Activated naive CD4-positive, alpha-beta T cell treated with anti-CD3 and anti-CD28 coated beads, Interleukin-2, amount 50 U/mL, for 24 hours (primary cell): ENCODE measurements around the gene NF1.
"Not testable (repeated sequence)": the region's sequence is repeated elsewhere in the genome, so short reads cannot be mapped to it uniquely, and the experiment has no call there.

Experiments used
- H3K27ac Mint-ChIP-seq: one replicate; pipeline ENCODE4 v1.8.0; 2021; ENCODE audit warnings: mild to moderate bottlenecking, mixed read lengths
- H3K27me3 Mint-ChIP-seq: one replicate; pipeline ENCODE4 v1.8.0; 2021; ENCODE audit warnings: mixed read lengths
- H3K36me3 Mint-ChIP-seq: one replicate; pipeline ENCODE4 v1.8.0; 2021; ENCODE audit warnings: mixed read lengths
- H3K4me1 Mint-ChIP-seq: one replicate; pipeline ENCODE4 v1.8.0; 2021; ENCODE audit warnings: mixed read lengths
- H3K4me3 Mint-ChIP-seq: one replicate; pipeline ENCODE4 v1.8.0; 2021; ENCODE audit warnings: mild to moderate bottlenecking, mixed read lengths
- H3K9me3 Mint-ChIP-seq: one replicate; pipeline ENCODE4 v1.8.0; 2021; ENCODE audit warnings: mixed read lengths

NF1 gene

GRCh38 chr17:31105991-31106390 is 11.2 kb downstream of the NF1 start:
- H3K36me3 Mint-ChIP-seq, result no peaks in the 10 kb centered on the region
- no peak overlapping the region for H3K27ac Mint-ChIP-seq
- no peaks in the 10 kb centered on the region for H3K9me3 Mint-ChIP-seq
- no peaks in the 10 kb centered on the region for H3K27me3 Mint-ChIP-seq
- H3K4me1 Mint-ChIP-seq, result peaks cover 9% of the 10 kb centered on the region
- H3K4me3 Mint-ChIP-seq, result no peak overlapping the region

- no peak overlapping the region for H3K4me3 Mint-ChIP-seq
- no peak overlapping the region for H3K27ac Mint-ChIP-seq
- peaks cover 25% of the 10 kb centered on the region for H3K4me1 Mint-ChIP-seq
- no peaks in the 10 kb centered on the region for H3K9me3 Mint-ChIP-seq
- H3K27me3 Mint-ChIP-seq, result no peaks in the 10 kb centered on the region
- H3K36me3 Mint-ChIP-seq, result no peaks in the 10 kb centered on the region
Measured at GRCh38 chr17:31111183-31111582, 16.4 kb downstream of the NF1 start.

GRCh38 chr17:31112001-31112661 is 17.4 kb downstream of the NF1 start:
- Mint-ChIP-seq H3K4me1 (peaks cover 25% of the 10 kb centered on the region), H3K9me3 (no peaks in the 10 kb centered on the region), H3K4me3 (no peak overlapping the region), H3K27ac (no peak overlapping the region), H3K36me3 (no peaks in the 10 kb centered on the region), H3K27me3 (no peaks in the 10 kb centered on the region)

DNA sequence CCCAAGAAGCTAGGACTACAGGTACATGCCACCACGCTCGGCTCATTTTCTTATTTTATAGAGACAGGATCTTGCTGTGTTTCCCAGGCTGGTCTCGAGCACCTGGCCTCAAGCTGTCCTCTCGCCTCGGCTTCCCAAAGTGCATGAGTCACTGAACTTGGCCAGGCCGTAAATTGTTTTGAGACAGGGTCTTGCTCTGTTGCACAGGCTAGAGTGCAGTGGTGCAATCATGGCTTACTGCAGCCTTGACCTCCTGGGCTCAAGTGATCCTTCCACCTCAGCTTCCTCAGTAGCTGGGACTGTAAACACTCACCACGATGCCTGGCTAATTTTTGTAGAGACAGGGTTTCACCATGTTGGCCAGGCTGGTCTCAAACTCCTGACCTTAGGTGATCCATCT is 18.6 kb downstream of the NF1 start:
- H3K4me3 Mint-ChIP-seq, H3K9me3 Mint-ChIP-seq, H3K27me3 Mint-ChIP-seq, H3K27ac Mint-ChIP-seq, H3K36me3 Mint-ChIP-seq: not testable (repeated sequence)
- peaks cover 25% of the 10 kb centered on the region for H3K4me1 Mint-ChIP-seq

DNA sequence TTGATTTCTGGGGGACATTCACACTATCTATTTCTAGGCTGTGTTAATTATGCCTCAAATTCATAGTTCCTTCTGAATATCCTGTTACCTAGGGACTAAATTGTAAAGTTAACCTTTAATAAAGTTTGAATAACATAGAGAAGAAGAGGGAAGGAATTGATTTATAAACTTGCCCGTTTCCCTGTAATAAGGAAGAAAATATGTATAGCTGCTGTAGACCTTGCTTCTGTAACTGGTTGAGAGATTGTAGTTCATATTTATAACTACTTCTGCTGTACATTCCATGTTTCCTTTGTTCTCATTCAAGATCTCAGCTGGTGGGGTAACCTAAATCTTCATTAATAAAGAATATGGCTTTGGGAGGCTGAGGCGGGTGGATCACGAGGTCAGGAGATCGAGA is 19.2 kb downstream of the NF1 start:
- Mint-ChIP-seq H3K4me3 (no peak overlapping the region), H3K27ac (no peak overlapping the region), H3K4me1 (peaks cover 25% of the 10 kb centered on the region), H3K27me3 (no peaks in the 10 kb centered on the region), H3K36me3 (no peaks in the 10 kb centered on the region), H3K9me3 (no peaks in the 10 kb centered on the region)

DNA sequence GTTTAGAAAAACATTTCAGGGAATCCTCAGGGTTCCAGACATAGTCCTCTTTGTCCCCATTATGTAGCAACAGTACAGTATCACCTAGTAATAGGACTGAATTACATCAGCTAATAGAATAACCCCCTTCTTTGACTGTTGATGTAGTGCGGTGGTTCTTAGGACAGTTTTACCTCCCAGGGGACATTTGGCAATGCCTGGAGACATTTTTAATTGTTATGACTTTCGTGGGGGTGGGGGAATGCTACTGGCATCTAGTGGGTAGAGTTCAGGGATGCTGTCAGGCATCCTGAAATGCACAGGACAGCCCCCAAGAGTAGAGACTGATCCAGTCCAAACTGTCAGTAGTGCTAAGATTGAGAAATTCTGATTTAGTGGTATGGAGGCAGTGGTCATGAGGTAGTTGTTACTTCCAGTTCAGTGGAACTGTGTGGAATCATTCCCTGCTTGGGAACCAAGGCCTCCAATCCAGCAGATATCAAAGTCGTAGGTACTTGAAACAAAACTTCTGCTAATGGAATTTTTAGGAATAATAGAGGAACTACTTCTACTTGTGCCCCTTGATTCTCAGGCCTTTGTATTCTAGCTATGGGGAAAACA is 20.3 kb downstream of the NF1 start:
- H3K27me3 Mint-ChIP-seq, result no peaks in the 10 kb centered on the region
- peaks cover 19% of the 10 kb centered on the region for H3K4me1 Mint-ChIP-seq
- no peak overlapping the region for H3K27ac Mint-ChIP-seq
- H3K9me3 Mint-ChIP-seq, result no peaks in the 10 kb centered on the region
- H3K36me3 Mint-ChIP-seq, result no peaks in the 10 kb centered on the region
- no peak overlapping the region for H3K4me3 Mint-ChIP-seq

- no peaks in the 10 kb centered on the region for H3K9me3 Mint-ChIP-seq
- H3K36me3 Mint-ChIP-seq, result no peaks in the 10 kb centered on the region
- no peak overlapping the region for H3K4me3 Mint-ChIP-seq
- peaks cover 14% of the 10 kb centered on the region for H3K4me1 Mint-ChIP-seq
- no peak overlapping the region for H3K27ac Mint-ChIP-seq
- no peaks in the 10 kb centered on the region for H3K27me3 Mint-ChIP-seq
Measured at GRCh38 chr17:31116167-31116566, 21.4 kb downstream of the NF1 start.

GRCh38 chr17:31122746-31123145 is 28.0 kb downstream of the NF1 start:
- Mint-ChIP-seq H3K27me3 (no peaks in the 10 kb centered on the region), H3K9me3 (no peaks in the 10 kb centered on the region), H3K4me1 (no peaks in the 10 kb centered on the region), H3K36me3 (no peaks in the 10 kb centered on the region), H3K27ac (no peak overlapping the region), H3K4me3 (no peak overlapping the region)

GRCh38 chr17:31126318-31126717 is 31.5 kb downstream of the NF1 start:
- Mint-ChIP-seq H3K27me3 (no peaks in the 10 kb centered on the region), H3K4me1 (no peaks in the 10 kb centered on the region), H3K36me3 (peaks cover 4% of the 10 kb centered on the region), H3K9me3 (no peaks in the 10 kb centered on the region), H3K4me3 (no peak overlapping the region), H3K27ac (no peak overlapping the region)

DNA sequence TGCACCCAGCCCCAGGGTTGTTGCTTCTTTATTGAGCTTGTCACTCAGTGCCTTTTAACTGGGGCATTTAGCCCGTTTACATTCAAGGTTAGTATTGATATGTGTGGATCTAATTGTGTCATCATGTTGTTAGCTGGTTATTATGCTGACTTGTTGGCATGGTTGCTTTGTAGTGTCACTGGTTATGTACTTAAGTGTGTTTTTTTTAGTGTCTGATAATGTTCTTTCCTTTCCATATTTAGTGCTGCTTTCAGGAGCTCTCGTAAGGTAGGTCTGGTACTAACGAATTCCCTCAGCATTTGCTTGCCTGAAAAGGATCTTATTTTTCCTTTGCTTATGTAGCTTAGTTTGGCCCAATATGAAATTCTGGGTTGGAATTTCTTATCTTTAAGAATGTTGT is 33.5 kb downstream of the NF1 start:
- peaks cover 6% of the 10 kb centered on the region for H3K36me3 Mint-ChIP-seq
- no peaks in the 10 kb centered on the region for H3K9me3 Mint-ChIP-seq
- H3K4me3 Mint-ChIP-seq, result no peak overlapping the region
- H3K27ac Mint-ChIP-seq, result no peak overlapping the region
- no peaks in the 10 kb centered on the region for H3K4me1 Mint-ChIP-seq
- no peaks in the 10 kb centered on the region for H3K27me3 Mint-ChIP-seq

- Mint-ChIP-seq H3K4me3 (no peak overlapping the region), H3K27ac (no peak overlapping the region)
Measured at GRCh38 chr17:31130286-31131224, 35.8 kb downstream of the NF1 start.

GRCh38 chr17:31131299-31131698 is 36.5 kb downstream of the NF1 start:
- no peak overlapping the region for H3K4me3 Mint-ChIP-seq

More at GRCh38 chr17:31130286-31131224, 35.8 kb downstream of the NF1 start:
- no peaks in the 10 kb centered on the region for H3K27me3 Mint-ChIP-seq
- H3K4me1 Mint-ChIP-seq, result no peaks in the 10 kb centered on the region
- no peaks in the 10 kb centered on the region for H3K9me3 Mint-ChIP-seq
- H3K36me3 Mint-ChIP-seq, result peaks cover 6% of the 10 kb centered on the region

DNA sequence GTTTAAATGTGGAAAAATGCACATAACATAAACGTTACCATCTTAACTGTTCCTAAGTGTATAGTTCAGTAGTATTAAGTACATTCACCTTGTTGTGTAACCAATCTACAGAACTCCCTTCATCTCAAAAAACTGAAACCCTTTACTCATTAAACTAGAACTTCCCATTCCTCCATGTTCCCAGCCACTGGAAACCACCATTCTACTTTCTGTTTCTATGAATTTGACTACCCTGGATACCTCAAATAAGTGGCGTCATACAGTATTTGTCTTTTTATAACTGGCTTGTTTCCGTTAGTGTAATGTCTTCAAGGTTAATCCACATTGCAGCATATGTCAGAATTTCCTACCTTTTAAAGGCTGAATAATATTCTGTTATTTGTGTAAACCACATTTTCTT is 38.2 kb downstream of the NF1 start:
- H3K4me1 Mint-ChIP-seq, result no peaks in the 10 kb centered on the region
- no peaks in the 10 kb centered on the region for H3K27me3 Mint-ChIP-seq
- no peak overlapping the region for H3K4me3 Mint-ChIP-seq
- H3K9me3 Mint-ChIP-seq, result peaks cover 13% of the 10 kb centered on the region
- H3K36me3 Mint-ChIP-seq, result peaks cover 17% of the 10 kb centered on the region
- H3K27ac Mint-ChIP-seq, result no peak overlapping the region

More at GRCh38 chr17:31131299-31131698, 36.5 kb downstream of the NF1 start:
- Mint-ChIP-seq H3K36me3 (peaks cover 10% of the 10 kb centered on the region), H3K27ac (no peak overlapping the region), H3K27me3 (no peaks in the 10 kb centered on the region), H3K4me1 (no peaks in the 10 kb centered on the region), H3K9me3 (no peaks in the 10 kb centered on the region)

- H3K36me3 Mint-ChIP-seq, result peaks cover 15% of the 10 kb centered on the region
- no peak overlapping the region for H3K27ac Mint-ChIP-seq
- peaks cover 13% of the 10 kb centered on the region for H3K9me3 Mint-ChIP-seq
- H3K4me3 Mint-ChIP-seq, result no peak overlapping the region
- H3K27me3 Mint-ChIP-seq, result no peaks in the 10 kb centered on the region
- no peaks in the 10 kb centered on the region for H3K4me1 Mint-ChIP-seq
Measured at GRCh38 chr17:31134576-31134975, 39.8 kb downstream of the NF1 start.

- Mint-ChIP-seq H3K9me3 (peaks cover 13% of the 10 kb centered on the region), H3K4me3 (no peak overlapping the region), H3K4me1 (peaks cover 3% of the 10 kb centered on the region), H3K27ac (peak overlapping the region; percentile 30), H3K36me3 (peaks cover 13% of the 10 kb centered on the region), H3K27me3 (no peaks in the 10 kb centered on the region)
Measured at GRCh38 chr17:31136319-31136718, 41.5 kb downstream of the NF1 start.

GRCh38 chr17:31140111-31140510 is 45.3 kb downstream of the NF1 start:
- H3K36me3 Mint-ChIP-seq, result peaks cover 10% of the 10 kb centered on the region
- H3K9me3 Mint-ChIP-seq, result peaks cover 13% of the 10 kb centered on the region
- H3K4me1 Mint-ChIP-seq, result peaks cover 3% of the 10 kb centered on the region
- no peaks in the 10 kb centered on the region for H3K27me3 Mint-ChIP-seq
- no peak overlapping the region for H3K27ac Mint-ChIP-seq
- H3K4me3 Mint-ChIP-seq, result no peak overlapping the region
